IMR-90 (cell line): ENCODE measurements around the gene GLRX2. TPM values are rescaled to one million over a fixed set of nuclear protein-coding genes. Genes with fewer than 3 reads are reported as not detected.
A peak's percentile ranks its signal among the peaks of the same experiment; 100 is the strongest.

ENCODE experiments used
- ATAC-seq: fragments of 200-7000 bp; cut with Tn5 transposase; 2 replicates; pipeline ENCODE4 v1.9.1; 2020; ENCODE audit warnings: low read depth, mild to moderate bottlenecking, moderate library complexity
- BruUV-seq: library from RNA; stranded (reverse); fragments of 400-500 nt; replicated peaks from 2 replicates; lab custom pipeline; 2021; lab: Mats Ljungman, UMichigan
- CTCF ChIA-PET: fragments of 300-600 bp; formaldehyde crosslinking; extraction: SDS; loops from one replicate; lab custom pipeline; 2021; ENCODE audit warnings: antibody characterized with exemption; lab: Yijun Ruan, JAX
- POLR2A ChIA-PET: fragments of 300-600 bp; sonication (Branson Sonifier 250); formaldehyde crosslinking; loops from one replicate; lab custom pipeline; 2022; ENCODE audit warnings: antibody characterized with exemption; ENCODE audit not compliant: unreplicated experiment; lab: Charles Lee
- DNase-seq: peaks from one replicate; pipeline ENCODE4 v3.0.0; 2013
- H2AFZ ChIP-seq: replicated peaks from 2 replicates; pipeline ENCODE3; 2013; ENCODE audit warnings: low read length, mild to moderate bottlenecking; ENCODE audit not compliant: poor library complexity
- H2AK5ac ChIP-seq: 2 replicates; pipeline ENCODE4 v1.6.1; 2013; ENCODE audit warnings: low read depth, low read length, inconsistent platforms
- H2AK9ac ChIP-seq: replicated peaks from 2 replicates; pipeline ENCODE3; 2013; ENCODE audit warnings: mild to moderate bottlenecking, low read depth, low read length, moderate library complexity; ENCODE audit not compliant: poor library complexity
- H2BK120ac ChIP-seq: 2 replicates; pipeline ENCODE4 v1.6.1; 2013; ENCODE audit warnings: low read depth, low read length, inconsistent platforms
- H2BK15ac ChIP-seq: 3 replicates; pipeline ENCODE4 v1.6.1; 2013; ENCODE audit warnings: low read depth, low read length, inconsistent platforms
- H2BK20ac ChIP-seq: 2 replicates; pipeline ENCODE4 v1.6.1; 2013; ENCODE audit warnings: low read depth, mild to moderate bottlenecking, inconsistent platforms, low read length, moderate library complexity
- H2BK5ac ChIP-seq: 2 replicates; pipeline ENCODE4 v1.6.1; 2013; ENCODE audit warnings: mild to moderate bottlenecking, low read depth, low read length, inconsistent platforms; ENCODE audit not compliant: poor library complexity, severe bottlenecking
- H3K14ac ChIP-seq: replicated peaks from 2 replicates; pipeline ENCODE4 v1.6.1; 2013; ENCODE audit warnings: low read depth, low read length, inconsistent platforms
- H3K18ac ChIP-seq: 2 replicates; pipeline ENCODE4 v1.6.1; 2013; ENCODE audit warnings: low read depth, low read length, control low read depth
- H3K23ac ChIP-seq: 2 replicates; pipeline ENCODE4 v1.6.1; 2013; ENCODE audit warnings: low read depth, low read length, inconsistent platforms
- H3K27ac ChIP-seq: 2 replicates; pipeline ENCODE4 v1.5.1; 2013; ENCODE audit warnings: mild to moderate bottlenecking, control low read depth, low read length; ENCODE audit not compliant: insufficient read depth
- H3K27me3 ChIP-seq: 2 replicates; pipeline ENCODE4 v1.6.1; 2013; ENCODE audit warnings: low read length; ENCODE audit not compliant: control insufficient read depth, insufficient read depth
- H3K36me3 ChIP-seq: 2 replicates; pipeline ENCODE4 v1.6.1; 2013; ENCODE audit warnings: low read length, mixed read lengths; ENCODE audit not compliant: control insufficient read depth, insufficient read depth
- H3K4ac ChIP-seq: 2 replicates; pipeline ENCODE4 v1.6.1; 2013; ENCODE audit warnings: low read depth, low read length, inconsistent platforms
- H3K4me1 ChIP-seq: 2 replicates; pipeline ENCODE4 v1.6.1; 2013; ENCODE audit warnings: low read length, mixed read lengths; ENCODE audit not compliant: control insufficient read depth, insufficient read depth
- H3K4me2 ChIP-seq: 2 replicates; pipeline ENCODE4 v1.6.1; 2013; ENCODE audit warnings: low read depth, mild to moderate bottlenecking, control low read depth, low read length, moderate library complexity
- H3K4me3 ChIP-seq: 2 replicates; pipeline ENCODE4 v1.5.1; 2013; ENCODE audit warnings: low read depth, mild to moderate bottlenecking, control low read depth, low read length, moderate library complexity; ENCODE audit not compliant: insufficient read depth
- H3K56ac ChIP-seq: 2 replicates; pipeline ENCODE4 v1.6.1; 2013; ENCODE audit warnings: low read length, inconsistent platforms; ENCODE audit not compliant: insufficient read depth; ENCODE audit errors: extremely low read depth
- H3K79me1 ChIP-seq, 2 experiments: 2 replicates each; pipeline ENCODE4 v1.6.1; 2013; ENCODE audit warnings: low read length in 2 of 2, inconsistent platforms in 1 of 2, low read depth in 1 of 2
- H3K9ac ChIP-seq: 2 replicates; pipeline ENCODE4 v1.6.1; 2013; ENCODE audit warnings: low read depth, low read length, control low read depth
- H3K9me1 ChIP-seq: 2 replicates; pipeline ENCODE4 v1.6.1; 2013; ENCODE audit warnings: low read length, inconsistent platforms; ENCODE audit not compliant: insufficient read depth
- H3K9me3 ChIP-seq: 2 replicates; pipeline ENCODE4 v1.6.1; 2013; ENCODE audit warnings: low read length; ENCODE audit not compliant: control insufficient read depth, insufficient read depth
- H4K20me1 ChIP-seq: 2 replicates; pipeline ENCODE4 v1.6.1; 2013; ENCODE audit warnings: low read length, inconsistent platforms; ENCODE audit not compliant: insufficient read depth
- H4K5ac ChIP-seq: 2 replicates; pipeline ENCODE4 v1.6.1; 2013; ENCODE audit warnings: mild to moderate bottlenecking, low read depth, low read length, control low read depth
- H4K8ac ChIP-seq, 2 experiments: 2 replicates each; pipeline ENCODE4 v1.6.1; 2013; ENCODE audit warnings: low read depth in 2 of 2, low read length in 2 of 2, control low read depth in 1 of 2, inconsistent platforms in 1 of 2
- H4K91ac ChIP-seq: 2 replicates; pipeline ENCODE4 v1.6.1; 2013; ENCODE audit warnings: low read depth, low read length, inconsistent platforms; ENCODE audit not compliant: insufficient read depth
- BHLHE40 ChIP-seq: fragments of 150-350 bp; IDR thresholded peaks from 2 replicates; pipeline ENCODE4 v1.6.1; 2016; ENCODE audit warnings: mild to moderate bottlenecking, low read depth, low read length
- CHD1 ChIP-seq: IDR thresholded peaks from 2 replicates; pipeline ENCODE4 v1.6.1; 2012; ENCODE audit warnings: low read depth, low read length, improper control_type of control experiment
- CTCF ChIP-seq: conservative IDR thresholded peaks from 2 replicates; pipeline ENCODE4 v1.5.1; 2012; ENCODE audit warnings: mild to moderate bottlenecking, low read depth, low read length, improper control_type of control experiment
- ELK1 ChIP-seq: fragments of 150-350 bp; IDR thresholded peaks from 2 replicates; pipeline ENCODE4 v1.6.1; 2016; ENCODE audit warnings: low read depth, mild to moderate bottlenecking, low read length, moderate library complexity, borderline replicate concordance
- FOS ChIP-seq: fragments of 150-350 bp; IDR thresholded peaks from 2 replicates; pipeline ENCODE4 v1.6.1; 2016; ENCODE audit warnings: low read depth, low read length
- MAFK ChIP-seq: IDR thresholded peaks from 2 replicates; pipeline ENCODE4 v1.6.1; 2012; ENCODE audit warnings: low read depth, low read length, improper control_type of control experiment
- MXI1 ChIP-seq: IDR thresholded peaks from 2 replicates; pipeline ENCODE4 v1.6.1; 2012; ENCODE audit warnings: low read depth, mild to moderate bottlenecking, low read length, moderate library complexity, borderline replicate concordance
- NFE2L2 ChIP-seq: fragments of 150-350 bp; IDR thresholded peaks from 2 replicates; pipeline ENCODE4 v1.6.1; 2016; ENCODE audit warnings: low read depth, mild to moderate bottlenecking, low read length
- POLR2A ChIP-seq: IDR thresholded peaks from 2 replicates; pipeline ENCODE4 v1.6.1; 2012; ENCODE audit warnings: mild to moderate bottlenecking, low read depth, low read length
- RAD21 ChIP-seq: IDR thresholded peaks from 2 replicates; pipeline ENCODE4 v1.6.1; 2012; ENCODE audit warnings: low read length, improper control_type of control experiment
- RFX5 ChIP-seq: IDR thresholded peaks from 2 replicates; pipeline ENCODE4 v1.8.0; 2012; ENCODE audit warnings: low read depth, mild to moderate bottlenecking, low read length, moderate library complexity
- SMC3 ChIP-seq: fragments of 150-350 bp; IDR thresholded peaks from 2 replicates; pipeline ENCODE4 v1.6.1; 2016; ENCODE audit warnings: low read depth, mild to moderate bottlenecking, antibody characterized with exemption, low read length, moderate library complexity
- USF2 ChIP-seq: fragments of 150-350 bp; IDR thresholded peaks from 2 replicates; pipeline ENCODE4 v1.6.1; 2017; ENCODE audit warnings: mild to moderate bottlenecking, antibody characterized with exemption, low read length, low read depth
- whole genome bisulfite sequencing, 2 experiments: methylation state at CpG; one replicate each; pipeline versions ENCODE4 v1.1.5 to v1.1.7; 2013; ENCODE audit warnings: missing lambda C conversion rate in 2 of 2; ENCODE audit not compliant: insufficient read length in 1 of 2; ENCODE audit errors: extremely low coverage in 2 of 2; 5-methylcytosine and 5-hydroxymethylcytosine counted together
- dilution Hi-C: fragments of 300-500 bp; cut with HindIII; formaldehyde crosslinking; loops from one replicate; pipeline ENCODE4 v1.14.3; 2018; ENCODE audit warnings: low sequenced_read_pairs; ENCODE audit not compliant: unreplicated experiment
- in situ Hi-C: fragments of 300-500 bp; cut with MboI; formaldehyde crosslinking; loops from 3 replicates; pipeline ENCODE4 v1.14.3; 2019; ENCODE audit warnings: low sequenced_read_pairs, inconsistent platforms, mixed read lengths
- intact Hi-C: fragments of 100-400 bp; cut with micrococcal nuclease; formaldehyde crosslinking; loops from 2 replicates; pipeline ENCODE4 v1.10.0; 2022
- polyA plus RNA-seq, 3 experiments: library from polyadenylated mRNA; depleted of rRNA; stranded (reverse); fragments of >200 nt; gene quantifications; 2 replicates each; pipeline ENCODE4 v1.2.3, GENCODE V29; 2012; ENCODE audit warnings: low replicate concordance in 1 of 3
- total RNA-seq: library from RNA; depleted of rRNA; stranded (reverse); fragments of >200 nt; gene quantifications from 2 replicates; pipeline ENCODE4 v1.2.3, GENCODE V29; 2012

GLRX2 gene
- total and polyA plus RNA-seq, 2 of the 4 experiments (the other 2 are of a cell fraction) = 2.0 to 15.9 TPM

GRCh38 chr1:193059282-193060114 is 45.7 kb downstream of the GLRX2 start, which contains the start of the genes RO60 and UCHL5:
Gene RO60 (plus strand): TSS chr1:193059612. CDS start chr1:193069055, 9,443 bp downstream.
Gene UCHL5 (minus strand): TSS chr1:193059360. CDS start chr1:193059260, 100 bp downstream.
- ATAC-seq (peak; percentile 89), DNase-seq (peak; percentile 99)
- BruUV-seq = no TSS peak
- Histone ChIP-seq H3K4me2 (peak within 1 kb of the TSS; percentile 90), H4K20me1 (peaks cover 14% of the 10 kb centered on the region; the same call in 1 of the 2 replicates), H2BK120ac (no peak within 1 kb of the TSS; the same call in 1 of the 2 replicates), H2BK5ac (peak within 1 kb of the TSS; percentile 84), H2BK15ac (no peak within 1 kb of the TSS), H3K18ac (peak within 1 kb of the TSS; percentile 87), H3K27me3 (no peaks in the 10 kb centered on the region), H3K4me1 (peaks cover 2% of the 10 kb centered on the region; the same call in 1 of the 2 replicates), H2BK20ac (no peak within 1 kb of the TSS), H3K27ac (peak within 1 kb of the TSS; percentile 95), H3K4ac (peak within 1 kb of the TSS; percentile 89), H2AK5ac (peak within 1 kb of the TSS; percentile 86), H4K5ac (peak within 1 kb of the TSS; percentile 87), H3K9me1 (peaks cover 8% of the 10 kb centered on the region), H4K8ac (peak within 1 kb of the TSS; percentile 69 to 80), H3K79me1 (peaks cover 8 to 44% of the 10 kb centered on the region in 2 experiments; a peak in 3 of 4 replicates), H2AFZ (peak within 1 kb of the TSS; percentile 96), H3K14ac (peak within 1 kb of the TSS; percentile 87), H3K23ac (peak within 1 kb of the TSS; percentile 94), H3K56ac (peak within 1 kb of the TSS; percentile 68), H3K9me3 (no peaks in the 10 kb centered on the region), H4K91ac (peak within 1 kb of the TSS; percentile 85), H3K36me3 (no peaks in the 10 kb centered on the region), H2AK9ac (peak within 1 kb of the TSS; percentile 63), H3K9ac (peak within 1 kb of the TSS; percentile 98), H3K4me3 (peak within 1 kb of the TSS; percentile 82)
- ChIA-PET POLR2A (interaction anchor here (0.7 kb wide), 1 partner anchor 244 kb away, joined by 3 read pairs; no protein-coding TSS in a partner anchor), CTCF (no interaction called here)
- intact Hi-C loops = loop anchor here (1.0 to 2.0 kb wide), 2 partner anchors 45 to 63 kb away; partner anchors contain the start of genes CDC73 and GLRX2
- WGBS, 2 experiments = 0% methylated on average over 21 of the region's 74 CpGs; no CpG with 5 or more reads in 1 of the 2 experiments
- in situ Hi-C loops = no loop called here
- dilution Hi-C loops = no loop called here
- TF ChIP-seq CHD1 (peak; percentile 86; the same call in 1 of the 2 replicates), POLR2A (peak; percentile 93), CTCF (no peak), MXI1 (0 out of 2 replicates have a peak, but pooled peaks have one; percentile 42), FOS (peak; percentile 38; the same call in 1 of the 2 replicates), NFE2L2 (0 out of 2 replicates have a peak, but pooled peaks have one; percentile 19), RFX5 (no peak), ELK1 (no peak), BHLHE40 (peak; percentile 87), USF2 (peak; percentile 61), SMC3 (no peak), MAFK (no peak), RAD21 (no peak)
